ENCODE results near the gene B2M. TPM values are rescaled to one million over a fixed set of nuclear protein-coding genes. Genes with fewer than 3 reads are reported as not detected.

The B2M gene
- total and polyA plus RNA-seq, 10 of the 15 experiments (the other 5 are each of a cell fraction or from before 2014, with no cell fraction given), result 2,901 to 22,794 (median 8,374) TPM

GRCh38 chr15:44734839-44735481, 23.6 kb downstream of the B2M start (continued):
- TF ChIP-seq HSF1 (IDR thresholded peaks at IDR 0.05; ENCODE audit: low read depth, low read length) (no peak), POLR2AphosphoS2 (IDR thresholded peaks at IDR 0.05; ENCODE audit: low read depth, low read length) (no peak), ZZZ3 (IDR thresholded peaks at IDR 0.05; ENCODE audit: control insufficient read depth, insufficient read length, low read depth) (no peak), MEF2A (IDR thresholded peaks at IDR 0.05; ENCODE audit: insufficient read depth, low read depth, low read length) (no peak), STAT3 (IDR thresholded peaks at IDR 0.05; ENCODE audit: low read depth, low read length) (no peak), CUX1 (IDR thresholded peaks at IDR 0.05; ENCODE audit: insufficient replicate concordance, low read depth, low read length) (no peak), ATF3 (IDR thresholded peaks at IDR 0.05; ENCODE audit: borderline replicate concordance, extremely low read depth, low read depth, low read length) (no peak), ZNF622 (IDR thresholded peaks at IDR 0.05) (no peak), REST (IDR thresholded peaks at IDR 0.05; ENCODE audit: low read depth, low read length) (no peak), RUNX3 (IDR thresholded peaks at IDR 0.05; ENCODE audit: low read length) (no peak), EED (IDR thresholded peaks at IDR 0.05; ENCODE audit: low read depth) (no peak), IRF4 (IDR thresholded peaks at IDR 0.05; ENCODE audit: low read depth, low read length) (no peak), RELA (IDR thresholded peaks at IDR 0.05; ENCODE audit: borderline replicate concordance, partially characterized antibody) (no peak)
- TF ChIP-seq, protein P1, sequence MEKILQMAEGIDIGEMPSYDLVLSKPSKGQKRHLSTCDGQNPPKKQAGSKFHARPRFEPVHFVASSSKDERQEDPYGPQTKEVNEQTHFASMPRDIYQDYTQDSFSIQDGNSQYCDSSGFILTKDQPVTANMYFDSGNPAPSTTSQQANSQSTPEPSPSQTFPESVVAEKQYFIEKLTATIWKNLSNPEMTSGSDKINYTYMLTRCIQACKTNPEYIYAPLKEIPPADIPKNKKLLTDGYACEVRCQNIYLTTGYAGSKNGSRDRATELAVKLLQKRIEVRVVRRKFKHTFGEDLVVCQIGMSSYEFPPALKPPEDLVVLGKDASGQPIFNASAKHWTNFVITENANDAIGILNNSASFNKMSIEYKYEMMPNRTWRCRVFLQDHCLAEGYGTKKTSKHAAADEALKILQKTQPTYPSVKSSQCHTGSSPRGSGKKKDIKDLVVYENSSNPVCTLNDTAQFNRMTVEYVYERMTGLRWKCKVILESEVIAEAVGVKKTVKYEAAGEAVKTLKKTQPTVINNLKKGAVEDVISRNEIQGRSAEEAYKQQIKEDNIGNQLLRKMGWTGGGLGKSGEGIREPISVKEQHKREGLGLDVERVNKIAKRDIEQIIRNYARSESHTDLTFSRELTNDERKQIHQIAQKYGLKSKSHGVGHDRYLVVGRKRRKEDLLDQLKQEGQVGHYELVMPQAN (conservative IDR thresholded peaks at IDR 0.05), result no peak
- TF ChIP-seq, protein P2, sequence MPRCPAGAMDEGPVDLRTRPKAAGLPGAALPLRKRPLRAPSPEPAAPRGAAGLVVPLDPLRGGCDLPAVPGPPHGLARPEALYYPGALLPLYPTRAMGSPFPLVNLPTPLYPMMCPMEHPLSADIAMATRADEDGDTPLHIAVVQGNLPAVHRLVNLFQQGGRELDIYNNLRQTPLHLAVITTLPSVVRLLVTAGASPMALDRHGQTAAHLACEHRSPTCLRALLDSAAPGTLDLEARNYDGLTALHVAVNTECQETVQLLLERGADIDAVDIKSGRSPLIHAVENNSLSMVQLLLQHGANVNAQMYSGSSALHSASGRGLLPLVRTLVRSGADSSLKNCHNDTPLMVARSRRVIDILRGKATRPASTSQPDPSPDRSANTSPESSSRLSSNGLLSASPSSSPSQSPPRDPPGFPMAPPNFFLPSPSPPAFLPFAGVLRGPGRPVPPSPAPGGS (IDR thresholded peaks at IDR 0.05; ENCODE audit: borderline replicate concordance, insufficient read depth, low read depth, low read length, poor library complexity, severe bottlenecking), result no peak
